Endothelial cell (in vitro differentiated cells): ENCODE results near the gene TMEM44. TPM values are rescaled to one million over a fixed set of nuclear protein-coding genes. Genes with fewer than 3 reads are reported as not detected.
A peak's percentile ranks its signal among the peaks of the same experiment; 100 is the strongest.

ENCODE experiments used
- DNase-seq: peaks from one replicate; pipeline ENCODE4 v3.0.0; 2021; ENCODE audit warnings: low spot score
- H3K27ac Mint-ChIP-seq: one replicate; pipeline ENCODE4 v1.8.0; 2021; ENCODE audit warnings: mixed read lengths, inconsistent platforms; ENCODE audit not compliant: unreplicated experiment
- H3K27me3 Mint-ChIP-seq: one replicate; pipeline ENCODE4 v1.8.0; 2021; ENCODE audit warnings: mild to moderate bottlenecking, moderate library complexity, mixed read lengths, inconsistent platforms; ENCODE audit not compliant: unreplicated experiment
- H3K36me3 Mint-ChIP-seq: one replicate; pipeline ENCODE4 v1.8.0; 2021; ENCODE audit warnings: mild to moderate bottlenecking, low read depth, mixed read lengths, inconsistent platforms; ENCODE audit not compliant: unreplicated experiment
- H3K4me1 Mint-ChIP-seq: one replicate; pipeline ENCODE4 v1.8.0; 2021; ENCODE audit warnings: mild to moderate bottlenecking, mixed read lengths, inconsistent platforms; ENCODE audit not compliant: unreplicated experiment
- H3K4me3 Mint-ChIP-seq: one replicate; pipeline ENCODE4 v1.8.0; 2021; ENCODE audit warnings: mild to moderate bottlenecking, mixed read lengths, inconsistent platforms; ENCODE audit not compliant: unreplicated experiment
- H3K9me3 Mint-ChIP-seq: one replicate; pipeline ENCODE4 v1.8.0; 2021; ENCODE audit warnings: mixed read lengths, inconsistent platforms; ENCODE audit not compliant: unreplicated experiment
- total RNA-seq: library from RNA; stranded (reverse); fragmentation: NEBNext Ultra II Directional; extraction: Animal tissue kit (Norgen Biotek cat#: 25700); gene quantifications from one replicate; pipeline ENCODE4 v1.2.1, GENCODE V29; 2021; ENCODE audit not compliant: unreplicated experiment
- TF ChIP-seq, protein P1 (sequence below): fragments of 200-600 bp; sonication (generic); IDR thresholded peaks from one replicate; pipeline ENCODE4 v1.5.0; 2021; ENCODE audit warnings: antibody characterized with exemption; ENCODE audit not compliant: unreplicated experiment

The TMEM44 gene
- total RNA-seq, 1 donor from 2014 or later = 51.1 TPM

DNA sequence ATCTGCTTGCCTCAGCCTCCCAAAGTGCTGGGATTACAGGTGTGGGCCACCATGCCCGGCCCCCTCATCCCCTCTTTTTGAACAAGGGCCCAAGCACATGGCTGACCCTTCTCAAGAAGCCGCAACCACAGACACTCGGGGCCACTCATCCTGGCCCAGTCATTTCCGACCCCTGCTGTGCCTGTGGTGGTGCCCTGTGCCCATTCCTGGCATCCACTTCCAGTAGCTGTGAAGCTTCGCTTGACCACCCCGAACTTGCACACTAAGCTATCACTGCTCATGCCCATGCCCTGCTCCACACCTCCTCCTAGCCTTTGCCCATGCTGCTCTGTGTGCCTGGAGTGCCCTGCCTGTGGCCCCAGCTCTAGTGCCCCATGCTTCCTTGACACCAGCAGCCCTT is 8.3 kb downstream of the TMEM44 start:
- Mint-ChIP-seq H3K4me3 (no peak overlapping the region), H3K4me1 (no peaks in the 10 kb centered on the region), H3K27ac (no peak overlapping the region), H3K27me3 (peaks cover 6% of the 10 kb centered on the region), H3K36me3 (peaks cover 51% of the 10 kb centered on the region), H3K9me3 (no peaks in the 10 kb centered on the region)
- TF ChIP-seq, protein P1, sequence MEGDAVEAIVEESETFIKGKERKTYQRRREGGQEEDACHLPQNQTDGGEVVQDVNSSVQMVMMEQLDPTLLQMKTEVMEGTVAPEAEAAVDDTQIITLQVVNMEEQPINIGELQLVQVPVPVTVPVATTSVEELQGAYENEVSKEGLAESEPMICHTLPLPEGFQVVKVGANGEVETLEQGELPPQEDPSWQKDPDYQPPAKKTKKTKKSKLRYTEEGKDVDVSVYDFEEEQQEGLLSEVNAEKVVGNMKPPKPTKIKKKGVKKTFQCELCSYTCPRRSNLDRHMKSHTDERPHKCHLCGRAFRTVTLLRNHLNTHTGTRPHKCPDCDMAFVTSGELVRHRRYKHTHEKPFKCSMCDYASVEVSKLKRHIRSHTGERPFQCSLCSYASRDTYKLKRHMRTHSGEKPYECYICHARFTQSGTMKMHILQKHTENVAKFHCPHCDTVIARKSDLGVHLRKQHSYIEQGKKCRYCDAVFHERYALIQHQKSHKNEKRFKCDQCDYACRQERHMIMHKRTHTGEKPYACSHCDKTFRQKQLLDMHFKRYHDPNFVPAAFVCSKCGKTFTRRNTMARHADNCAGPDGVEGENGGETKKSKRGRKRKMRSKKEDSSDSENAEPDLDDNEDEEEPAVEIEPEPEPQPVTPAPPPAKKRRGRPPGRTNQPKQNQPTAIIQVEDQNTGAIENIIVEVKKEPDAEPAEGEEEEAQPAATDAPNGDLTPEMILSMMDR = no peak
- no peak for DNase-seq

DNA sequence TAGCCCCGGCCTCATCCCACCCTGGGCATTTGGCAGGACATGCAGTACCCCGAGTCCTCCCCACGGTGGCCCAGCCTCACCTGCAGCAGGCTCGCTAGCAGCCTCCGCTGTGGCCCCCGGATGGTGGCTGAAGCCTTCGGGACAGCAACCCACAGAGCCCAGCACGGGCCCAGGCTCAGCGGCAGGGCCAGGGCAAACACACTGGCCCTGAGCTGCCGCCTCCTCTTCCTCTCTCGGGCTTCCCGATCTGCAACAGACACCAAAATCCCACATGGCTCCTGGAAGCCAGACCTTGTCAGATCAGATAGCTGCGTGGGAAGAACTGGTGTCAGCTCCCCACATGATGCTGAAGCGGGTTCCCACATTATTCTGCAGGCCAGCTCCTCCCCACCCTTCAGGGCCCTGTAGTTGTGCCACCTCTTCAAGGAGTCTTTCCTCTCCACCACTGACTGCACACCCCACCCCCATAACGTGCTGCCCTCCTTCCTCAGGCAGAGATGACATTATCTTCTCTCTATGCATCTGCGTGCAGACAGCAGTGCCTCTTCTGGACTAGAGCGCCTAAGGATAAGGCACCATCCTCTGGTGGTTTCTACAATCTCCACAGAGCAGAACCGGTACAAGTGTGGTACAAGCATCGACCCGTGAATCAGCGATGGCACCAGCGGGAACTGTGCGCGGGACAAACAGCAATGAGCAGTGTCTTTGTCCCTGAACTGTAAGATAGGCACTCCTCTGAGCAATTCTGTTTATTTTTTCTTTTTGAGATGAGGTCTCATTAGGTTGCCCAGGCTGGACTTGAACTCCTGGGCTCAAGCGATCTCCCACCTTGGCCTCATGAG is 9.5 kb downstream of the TMEM44 start:
- peaks cover 4% of the 10 kb centered on the region for H3K27me3 Mint-ChIP-seq
- H3K9me3 Mint-ChIP-seq = no peaks in the 10 kb centered on the region
- no peak overlapping the region for H3K4me3 Mint-ChIP-seq
- TF ChIP-seq, protein P1 = peak; percentile 21
- no peaks in the 10 kb centered on the region for H3K4me1 Mint-ChIP-seq
- H3K27ac Mint-ChIP-seq = no peak overlapping the region
- H3K36me3 Mint-ChIP-seq = peaks cover 46% of the 10 kb centered on the region
- no peak for DNase-seq

DNA sequence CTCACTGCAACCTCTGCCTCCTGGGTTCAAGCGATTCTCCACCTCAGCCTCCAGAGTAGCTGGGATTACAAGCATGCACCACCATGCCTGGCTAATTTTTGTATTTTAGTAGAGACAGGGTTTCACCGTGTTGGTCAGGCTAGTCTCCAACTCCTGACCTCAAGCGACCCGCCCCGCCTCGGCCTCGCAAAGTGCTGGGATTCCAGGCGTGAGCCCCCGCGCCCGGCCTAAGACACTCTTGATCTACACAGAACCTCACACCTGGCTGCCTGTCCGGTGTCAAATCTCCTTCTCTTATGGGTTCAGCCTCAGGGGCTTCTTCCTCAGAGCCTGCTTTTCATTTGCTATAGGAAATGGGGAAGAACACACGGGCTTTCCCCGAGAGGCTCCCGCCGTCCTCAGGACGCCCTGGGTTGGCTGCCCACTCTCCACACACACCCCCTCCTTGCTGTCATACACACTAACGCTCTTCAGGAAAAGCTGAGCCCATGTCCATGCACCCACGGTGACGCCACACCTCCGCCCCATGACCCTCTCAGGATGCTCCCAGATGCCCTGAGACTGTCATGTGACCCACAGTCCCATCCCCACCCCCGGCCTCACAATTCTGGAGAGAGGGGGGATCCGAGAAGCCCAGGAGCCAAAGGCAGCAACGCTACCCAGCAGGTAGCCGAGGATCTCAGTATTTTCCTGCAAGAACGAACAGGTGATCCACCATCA is 10.4 kb downstream of the TMEM44 start:
- peaks cover 4% of the 10 kb centered on the region for H3K27me3 Mint-ChIP-seq
- H3K27ac Mint-ChIP-seq = peak overlapping the region; percentile 52
- peaks cover 41% of the 10 kb centered on the region for H3K36me3 Mint-ChIP-seq
- no peaks in the 10 kb centered on the region for H3K9me3 Mint-ChIP-seq
- peak overlapping the region; percentile 62 for H3K4me3 Mint-ChIP-seq
- DNase-seq = no peak
- TF ChIP-seq, protein P1 = no peak
- H3K4me1 Mint-ChIP-seq = no peaks in the 10 kb centered on the region

DNA sequence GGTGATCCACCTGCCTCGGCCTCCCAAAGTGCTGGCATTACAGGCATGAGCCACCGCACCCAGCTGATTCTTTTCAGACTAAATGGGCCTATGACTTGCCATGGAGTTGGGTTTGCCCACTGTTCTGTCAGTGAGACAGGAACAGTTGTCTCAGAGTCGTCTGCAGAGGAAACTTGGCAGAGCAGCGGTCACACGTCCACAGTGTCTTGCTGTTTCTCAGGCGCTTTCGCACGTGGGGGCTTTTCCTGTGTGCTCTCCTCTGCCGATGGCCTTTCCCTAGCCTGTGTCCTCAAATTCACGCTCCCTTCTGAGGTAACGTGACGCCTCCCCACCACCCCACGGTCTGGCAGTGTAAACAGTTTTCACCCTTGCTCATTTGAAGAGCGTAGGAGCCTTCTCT is 11.3 kb downstream of the TMEM44 start:
- H3K27me3 Mint-ChIP-seq = peaks cover 4% of the 10 kb centered on the region
- H3K27ac Mint-ChIP-seq = no peak overlapping the region
- H3K9me3 Mint-ChIP-seq = no peaks in the 10 kb centered on the region
- H3K4me1 Mint-ChIP-seq = no peaks in the 10 kb centered on the region
- DNase-seq = no peak
- peaks cover 37% of the 10 kb centered on the region for H3K36me3 Mint-ChIP-seq
- no peak overlapping the region for H3K4me3 Mint-ChIP-seq
- TF ChIP-seq, protein P1 = no peak

DNA sequence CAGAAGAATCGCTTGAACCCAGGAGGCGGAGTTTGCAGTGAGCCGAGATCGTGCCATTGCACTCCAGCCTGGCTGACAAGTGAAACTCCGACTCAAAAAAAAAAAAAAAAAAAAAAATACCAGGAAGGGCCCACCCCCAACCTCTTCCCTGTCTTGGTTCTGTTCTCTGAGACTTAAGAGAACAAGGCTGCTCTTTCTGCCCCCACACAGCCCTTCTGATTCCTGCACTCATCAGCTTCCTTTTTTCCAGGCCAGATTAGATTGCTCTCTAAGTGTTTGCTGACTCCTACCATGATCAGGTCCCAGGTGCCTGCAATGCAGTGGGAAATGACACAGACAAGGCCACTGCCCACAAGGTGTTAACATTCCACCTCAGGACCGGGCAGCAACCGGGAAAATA is 13.0 kb downstream of the TMEM44 start:
- peaks cover 38% of the 10 kb centered on the region for H3K36me3 Mint-ChIP-seq
- peak overlapping the region; percentile 31 for H3K4me3 Mint-ChIP-seq
- peaks cover 4% of the 10 kb centered on the region for H3K27me3 Mint-ChIP-seq
- H3K27ac Mint-ChIP-seq = no peak overlapping the region
- no peaks in the 10 kb centered on the region for H3K9me3 Mint-ChIP-seq
- H3K4me1 Mint-ChIP-seq = no peaks in the 10 kb centered on the region
- TF ChIP-seq, protein P1 = no peak
- DNase-seq = no peak
